Measurements from ENCODE around the gene TRAPPC10. TPM values are rescaled to one million over a fixed set of nuclear protein-coding genes. Genes with fewer than 3 reads are reported as not detected.
A peak's percentile ranks its signal among the peaks of the same experiment; 100 is the strongest.

TRAPPC10 gene
- total and polyA plus RNA-seq, 3 experiments from 2014 or later = 45.1 to 54.7 (median 50.0) TPM

DNA sequence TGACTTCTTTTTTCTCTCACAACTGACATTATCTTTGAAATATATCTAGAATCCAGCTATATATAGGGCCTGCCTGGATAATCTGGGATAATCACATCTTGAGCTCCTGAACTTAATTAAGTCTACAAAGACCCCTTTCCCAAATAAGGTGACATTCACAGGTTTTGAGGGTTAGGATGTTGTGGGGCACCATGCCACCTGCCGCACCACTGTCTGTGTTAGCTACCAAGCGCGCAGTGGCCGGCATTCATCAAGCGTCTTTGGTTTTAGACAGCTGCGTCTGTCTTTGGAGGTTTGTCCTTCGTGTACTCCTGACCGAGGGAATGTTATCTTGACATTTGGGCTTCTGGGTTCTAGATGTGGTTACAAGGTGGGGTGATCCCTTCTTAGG lies 7.5 kb downstream of the TRAPPC10 start:
- CTCF ChIA-PET = interaction anchor here (1.2 kb wide), 1 partner anchor 12 kb away, joined by 3 read pairs; no protein-coding TSS in a partner anchor
- Mint-ChIP-seq H3K27ac (peak overlapping the region; percentile 72 to 92 (median 86)), H3K9me3 (no peaks in the 10 kb centered on the region), H3K27me3 (no peaks in the 10 kb centered on the region), H3K36me3 (peaks cover 0 to 20% (median 2%) of the 10 kb centered on the region in 3 donors), H3K4me1 (peaks cover 73 to 93% (median 92%) of the 10 kb centered on the region in 3 donors), H3K4me3 (peak overlapping the region in 6 of 7 donors; percentile 46 to 81 (median 67))
- Histone ChIP-seq H3K4me3 (ENCODE audit: low read length) (no peak overlapping the region), H3K36me3 (ENCODE audit: insufficient read depth, low read length) (no peaks in the 10 kb centered on the region), H3K27ac (ENCODE audit: low read depth, low read length) (peak overlapping the region; percentile 52), H3K27me3 (ENCODE audit: insufficient read depth, low read length, poor library complexity, severe bottlenecking) (no peaks in the 10 kb centered on the region), H3K9me3 (ENCODE audit: low read length) (no peaks in the 10 kb centered on the region), H3K4me1 (ENCODE audit: insufficient read depth, low read length) (peaks cover 86% of the 10 kb centered on the region)
- no peak for DNase-seq
- POLR2A ChIA-PET = no interaction called here

DNA sequence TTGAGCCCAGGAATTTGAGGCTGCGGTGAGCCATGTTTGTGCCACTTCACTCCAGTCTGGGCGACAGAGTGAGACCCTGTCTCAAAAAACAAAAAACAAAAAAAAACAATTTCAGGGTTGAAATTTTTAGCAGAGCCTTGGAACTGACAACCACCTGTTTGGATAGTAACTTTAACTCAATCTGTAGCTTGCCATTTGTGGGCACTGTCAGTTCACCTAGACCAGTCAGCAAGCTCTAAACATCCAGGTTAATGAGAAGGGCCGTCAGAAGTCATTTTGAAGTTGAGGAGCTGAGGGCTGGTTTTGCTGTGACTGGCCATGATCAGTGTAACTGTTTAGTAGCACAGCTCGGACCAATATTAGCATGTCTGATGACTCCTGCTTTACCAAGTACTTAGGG lies 8.4 kb downstream of the TRAPPC10 start:
- no peaks in the 10 kb centered on the region for H3K36me3 ChIP-seq (ENCODE audit: insufficient read depth, low read length)
- peaks cover 0 to 19% (median 2%) of the 10 kb centered on the region in 3 donors for H3K36me3 Mint-ChIP-seq
- H3K4me3 ChIP-seq (ENCODE audit: low read length) = no peak overlapping the region
- H3K4me1 Mint-ChIP-seq = peaks cover 75 to 93% (median 92%) of the 10 kb centered on the region in 3 donors
- no peaks in the 10 kb centered on the region for H3K27me3 ChIP-seq (ENCODE audit: insufficient read depth, low read length, poor library complexity, severe bottlenecking)
- POLR2A ChIA-PET = no interaction called here
- CTCF ChIA-PET = no interaction called here
- peak overlapping the region; percentile 54 to 96 (median 81) for H3K27ac Mint-ChIP-seq
- no peak for DNase-seq
- H3K27ac ChIP-seq (ENCODE audit: low read depth, low read length) = peak overlapping the region; percentile 55
- no peaks in the 10 kb centered on the region for H3K9me3 Mint-ChIP-seq
- H3K4me1 ChIP-seq (ENCODE audit: insufficient read depth, low read length) = peaks cover 87% of the 10 kb centered on the region
- no peaks in the 10 kb centered on the region for H3K27me3 Mint-ChIP-seq
- peak overlapping the region in 3 of 7 donors; percentile 14 to 44 (median 38) for H3K4me3 Mint-ChIP-seq
- no peaks in the 10 kb centered on the region for H3K9me3 ChIP-seq (ENCODE audit: low read length)

- ChIA-PET CTCF (no interaction called here), POLR2A (no interaction called here)
- Histone ChIP-seq H3K36me3 (ENCODE audit: insufficient read depth, low read length) (no peaks in the 10 kb centered on the region), H3K9me3 (ENCODE audit: low read length) (no peaks in the 10 kb centered on the region), H3K27ac (ENCODE audit: low read depth, low read length) (peak overlapping the region; percentile 55), H3K4me1 (ENCODE audit: insufficient read depth, low read length) (peaks cover 87% of the 10 kb centered on the region), H3K4me3 (ENCODE audit: low read length) (no peak overlapping the region), H3K27me3 (ENCODE audit: insufficient read depth, low read length, poor library complexity, severe bottlenecking) (no peaks in the 10 kb centered on the region)
- H3K27ac Mint-ChIP-seq = peak overlapping the region; percentile 24 to 96 (median 88)
- H3K9me3 Mint-ChIP-seq = no peaks in the 10 kb centered on the region
- DNase-seq = no peak
- no peaks in the 10 kb centered on the region for H3K27me3 Mint-ChIP-seq
- H3K4me1 Mint-ChIP-seq = peaks cover 75 to 93% (median 92%) of the 10 kb centered on the region in 3 donors
- H3K4me3 Mint-ChIP-seq = peak overlapping the region in 5 of 7 donors; percentile 1 to 29 (median 3)
- peaks cover 0 to 20% (median 2%) of the 10 kb centered on the region in 3 donors for H3K36me3 Mint-ChIP-seq
These were observed 9.0 kb downstream of the TRAPPC10 start for GRCh38 chr21:44021064-44021463.

DNA sequence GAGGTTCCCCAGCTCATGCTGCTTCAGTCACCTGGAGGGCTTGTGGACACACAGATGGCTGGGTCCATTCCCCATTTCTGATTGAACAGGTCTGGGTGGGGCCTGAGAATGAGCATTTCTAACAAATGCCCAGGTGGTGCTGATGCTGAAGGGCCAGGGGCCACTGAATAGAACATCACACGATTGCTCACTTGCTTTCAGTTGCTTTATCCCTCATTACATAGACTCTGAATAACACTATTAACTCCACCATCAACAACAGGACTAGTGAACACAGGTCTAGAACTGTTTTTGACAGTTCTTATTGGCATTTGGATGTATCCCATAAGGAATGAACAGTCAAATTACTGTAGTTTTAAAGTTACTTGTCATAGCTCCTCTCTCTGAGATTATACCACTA lies 12.1 kb downstream of the TRAPPC10 start:
- Mint-ChIP-seq H3K9me3 (no peaks in the 10 kb centered on the region), H3K27me3 (no peaks in the 10 kb centered on the region), H3K36me3 (peaks cover 0 to 20% (median 4%) of the 10 kb centered on the region in 3 donors), H3K4me1 (peaks cover 77 to 94% (median 92%) of the 10 kb centered on the region in 3 donors), H3K4me3 (peak overlapping the region in 1 of 7 donors; percentile 19), H3K27ac (peak overlapping the region in 5 of 8 donors; percentile 54 to 85 (median 70))
- ChIA-PET POLR2A (no interaction called here), CTCF (no interaction called here)
- Histone ChIP-seq H3K36me3 (ENCODE audit: insufficient read depth, low read length) (no peaks in the 10 kb centered on the region), H3K4me1 (ENCODE audit: insufficient read depth, low read length) (peaks cover 81% of the 10 kb centered on the region), H3K27me3 (ENCODE audit: insufficient read depth, low read length, poor library complexity, severe bottlenecking) (no peaks in the 10 kb centered on the region), H3K4me3 (ENCODE audit: low read length) (no peak overlapping the region), H3K27ac (ENCODE audit: low read depth, low read length) (no peak overlapping the region), H3K9me3 (ENCODE audit: low read length) (no peaks in the 10 kb centered on the region)
- no peak for DNase-seq

- Mint-ChIP-seq H3K36me3 (peaks cover 0 to 19% (median 4%) of the 10 kb centered on the region in 3 donors), H3K4me1 (peaks cover 77 to 94% (median 92%) of the 10 kb centered on the region in 3 donors), H3K4me3 (peak overlapping the region in 3 of 7 donors; percentile 20 to 61 (median 31)), H3K9me3 (no peaks in the 10 kb centered on the region), H3K27me3 (no peaks in the 10 kb centered on the region), H3K27ac (peak overlapping the region; percentile 17 to 85 (median 69))
- peaks cover 82% of the 10 kb centered on the region for H3K4me1 ChIP-seq (ENCODE audit: insufficient read depth, low read length)
- POLR2A ChIA-PET = no interaction called here
- CTCF ChIA-PET = no interaction called here
- no peak for DNase-seq
- no peaks in the 10 kb centered on the region for H3K36me3 ChIP-seq (ENCODE audit: insufficient read depth, low read length)
- H3K4me3 ChIP-seq (ENCODE audit: low read length) = peak overlapping the region; percentile 7
- H3K9me3 ChIP-seq (ENCODE audit: low read length) = no peaks in the 10 kb centered on the region
- H3K27ac ChIP-seq (ENCODE audit: low read depth, low read length) = peak overlapping the region; percentile 74
- no peaks in the 10 kb centered on the region for H3K27me3 ChIP-seq (ENCODE audit: insufficient read depth, low read length, poor library complexity, severe bottlenecking)
These were observed 12.8 kb downstream of the TRAPPC10 start for GRCh38 chr21:44024887-44025353.

DNA sequence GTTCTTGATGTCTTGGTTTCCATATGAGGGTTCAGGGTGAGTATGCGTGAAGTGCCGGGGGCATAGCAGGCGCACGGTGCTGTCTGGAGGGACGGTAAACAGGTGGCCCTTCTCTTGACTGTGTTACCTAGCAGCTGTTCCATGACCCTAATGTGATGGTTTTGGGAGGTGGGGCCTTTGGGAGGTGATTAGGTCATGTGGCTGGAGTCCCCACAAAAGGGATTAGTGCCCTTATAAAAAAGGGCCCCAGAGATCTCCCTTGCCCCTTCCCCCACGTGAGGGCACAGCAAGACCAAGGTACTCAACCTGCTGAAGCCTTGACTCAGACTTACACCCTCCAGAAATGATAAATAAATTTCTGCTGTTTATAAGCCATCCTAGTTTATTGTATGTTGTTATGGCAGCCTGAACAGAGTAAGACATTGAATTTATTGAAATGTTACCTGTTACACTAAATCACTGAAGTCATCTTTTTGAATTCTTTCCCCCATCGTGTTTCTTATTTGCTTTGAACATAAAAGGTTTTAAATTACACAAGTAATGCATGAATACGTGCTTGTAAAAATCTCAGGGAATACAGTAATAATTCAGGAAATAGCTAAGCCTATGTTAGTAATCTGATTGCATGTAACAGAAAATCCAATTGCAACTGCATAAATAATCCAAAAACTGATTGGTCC lies 15.6 kb downstream of the TRAPPC10 start:
- peaks cover 73 to 91% (median 84%) of the 10 kb centered on the region in 3 donors for H3K4me1 Mint-ChIP-seq
- DNase-seq = no peak
- H3K27me3 Mint-ChIP-seq = no peaks in the 10 kb centered on the region
- no peak overlapping the region for H3K4me3 Mint-ChIP-seq
- ChIA-PET POLR2A (no interaction called here), CTCF (no interaction called here)
- Histone ChIP-seq H3K27ac (ENCODE audit: low read depth, low read length) (peak overlapping the region; percentile 16), H3K9me3 (ENCODE audit: low read length) (no peaks in the 10 kb centered on the region), H3K27me3 (ENCODE audit: insufficient read depth, low read length, poor library complexity, severe bottlenecking) (no peaks in the 10 kb centered on the region), H3K4me3 (ENCODE audit: low read length) (no peak overlapping the region), H3K4me1 (ENCODE audit: insufficient read depth, low read length) (peaks cover 66% of the 10 kb centered on the region), H3K36me3 (ENCODE audit: insufficient read depth, low read length) (peaks cover 14% of the 10 kb centered on the region)
- H3K9me3 Mint-ChIP-seq = no peaks in the 10 kb centered on the region
- peaks cover 0 to 37% (median 6%) of the 10 kb centered on the region in 3 donors for H3K36me3 Mint-ChIP-seq
- peak overlapping the region in 2 of 8 donors; percentile 9 to 17 for H3K27ac Mint-ChIP-seq

- Histone ChIP-seq H3K27me3 (ENCODE audit: insufficient read depth, low read length, poor library complexity, severe bottlenecking) (no peaks in the 10 kb centered on the region), H3K27ac (ENCODE audit: low read depth, low read length) (peak overlapping the region; percentile 16), H3K9me3 (ENCODE audit: low read length) (no peaks in the 10 kb centered on the region), H3K4me1 (ENCODE audit: insufficient read depth, low read length) (peaks cover 64% of the 10 kb centered on the region), H3K36me3 (ENCODE audit: insufficient read depth, low read length) (peaks cover 19% of the 10 kb centered on the region), H3K4me3 (ENCODE audit: low read length) (no peak overlapping the region)
- POLR2A ChIA-PET = no interaction called here
- CTCF ChIA-PET = no interaction called here
- H3K27ac Mint-ChIP-seq = peak overlapping the region in 3 of 8 donors; percentile 66 to 77 (median 75)
- H3K27me3 Mint-ChIP-seq = no peaks in the 10 kb centered on the region
- H3K36me3 Mint-ChIP-seq = peaks cover 0 to 43% (median 8%) of the 10 kb centered on the region in 3 donors
- H3K4me1 Mint-ChIP-seq = peaks cover 72 to 88% (median 84%) of the 10 kb centered on the region in 3 donors
- DNase-seq = no peak
- H3K4me3 Mint-ChIP-seq = peak overlapping the region in 1 of 7 donors; percentile 59
- H3K9me3 Mint-ChIP-seq = no peaks in the 10 kb centered on the region
These were observed 16.2 kb downstream of the TRAPPC10 start for GRCh38 chr21:44028287-44028659.

GRCh38 chr21:44029460-44030087 lies 17.5 kb downstream of the TRAPPC10 start:
- POLR2A ChIA-PET = no interaction called here
- peaks cover 65 to 76% (median 75%) of the 10 kb centered on the region in 3 donors for H3K4me1 Mint-ChIP-seq
- H3K27ac Mint-ChIP-seq = peak overlapping the region in 5 of 8 donors; percentile 10 to 79 (median 75)

More at GRCh38 chr21:44029460-44030087, 17.5 kb downstream of the TRAPPC10 start:
- Mint-ChIP-seq H3K36me3 (peaks cover 3 to 52% (median 13%) of the 10 kb centered on the region in 3 donors), H3K9me3 (no peaks in the 10 kb centered on the region), H3K4me3 (peak overlapping the region in 1 of 7 donors; percentile 27), H3K27me3 (no peaks in the 10 kb centered on the region)
- Histone ChIP-seq H3K4me1 (ENCODE audit: insufficient read depth, low read length) (peaks cover 51% of the 10 kb centered on the region), H3K36me3 (ENCODE audit: insufficient read depth, low read length) (peaks cover 21% of the 10 kb centered on the region), H3K4me3 (ENCODE audit: low read length) (no peak overlapping the region), H3K27me3 (ENCODE audit: insufficient read depth, low read length, poor library complexity, severe bottlenecking) (no peaks in the 10 kb centered on the region), H3K9me3 (ENCODE audit: low read length) (no peaks in the 10 kb centered on the region), H3K27ac (ENCODE audit: low read depth, low read length) (peak overlapping the region; percentile 52)
- no peak for DNase-seq
- CTCF ChIA-PET = no interaction called here

All from CD8-positive, alpha-beta memory T cell (primary cell).